GM12878 (cell line): Measurements from ENCODE around the gene FETUB. TPM values are rescaled to one million over a fixed set of nuclear protein-coding genes. Genes with fewer than 3 reads are reported as not detected.

ENCODE experiments used
- ATAC-seq: fragments of 200-7000 bp; cut with Tn5 transposase; 3 replicates; pipeline ENCODE4 v1.9.1; 2020; ENCODE audit warnings: mild to moderate bottlenecking, moderate library complexity
- BruUV-seq: library from RNA; stranded (reverse); fragments of 400-500 nt; replicated peaks from 2 replicates; lab custom pipeline; 2021; lab: Mats Ljungman, UMichigan
- CTCF ChIA-PET: fragments of 300-600 bp; sonication (Branson Sonifier 250); formaldehyde crosslinking; extraction: SDS; loops from one replicate; lab custom pipeline; 2021; ENCODE audit warnings: inconsistent platforms; lab: Yijun Ruan, JAX
- POLR2A ChIA-PET: fragments of 350-600 bp; formaldehyde crosslinking; extraction: SDS; loops from one replicate; lab custom pipeline; 2021; ENCODE audit warnings: inconsistent platforms; lab: Charles Lee
- RAD21 ChIA-PET: fragments of 300-600 bp; sonication (Branson Sonifier 250); formaldehyde crosslinking; loops from one replicate; lab custom pipeline; 2023; ENCODE audit warnings: antibody characterized with exemption; ENCODE audit not compliant: unreplicated experiment; lab: Charles Lee
- SMC1A ChIA-PET: fragments of 300-600 bp; sonication (Branson Sonifier 250); formaldehyde crosslinking; loops from one replicate; lab custom pipeline; 2023; ENCODE audit not compliant: unreplicated experiment, uncharacterized antibody; lab: Charles Lee
- DNase-seq: peaks from one replicate; pipeline ENCODE4 v3.0.0-alpha.2; 2011; ENCODE audit warnings: low read depth, low spot score
- FAIRE-seq: peaks from 3 replicates; lab custom pipeline; 2011; peaks lifted over from hg19 to GRCh38; lab: Jason Lieb, UNC
- H2AFZ ChIP-seq: 2 replicates; pipeline ENCODE4 v1.6.0; 2011; ENCODE audit warnings: low read depth, low read length, control low read depth; ENCODE audit not compliant: control insufficient read depth
- H3K27ac ChIP-seq: 2 replicates; pipeline ENCODE4 v1.5.1; 2011; ENCODE audit warnings: control low read depth; ENCODE audit not compliant: control insufficient read depth, insufficient read depth
- H3K27me3 ChIP-seq, 2 experiments: replicated peaks in 1 of 2; 2 replicates each; pipeline versions ENCODE4 v1.6.0 to v1.6.1; 2011; ENCODE audit warnings: low read length in 1 of 2; ENCODE audit not compliant: control insufficient read depth in 2 of 2, insufficient read depth in 2 of 2
- H3K36me3 ChIP-seq, 2 experiments: 2 replicates each; pipeline ENCODE4 v1.5.1; 2011; ENCODE audit warnings: low read length in 1 of 2; ENCODE audit not compliant: control insufficient read depth in 2 of 2, insufficient read depth in 2 of 2
- H3K4me1 ChIP-seq: 2 replicates; pipeline ENCODE4 v1.6.1; 2011; ENCODE audit warnings: mild to moderate bottlenecking, low read length, moderate library complexity, mixed read lengths; ENCODE audit not compliant: control insufficient read depth, insufficient read depth
- H3K4me2 ChIP-seq: 2 replicates; pipeline ENCODE4 v1.6.0; 2011; ENCODE audit warnings: control low read depth; ENCODE audit not compliant: control insufficient read depth, insufficient read depth
- H3K4me3 ChIP-seq: fragments of 200-600 bp; sonication (generic); 2 replicates; pipeline ENCODE4 v1.5.1; 2016
- H3K79me2 ChIP-seq: 2 replicates; pipeline ENCODE4 v1.6.0; 2011; ENCODE audit warnings: low read length; ENCODE audit not compliant: control insufficient read depth, insufficient read depth
- H3K9ac ChIP-seq: 2 replicates; pipeline ENCODE4 v1.8.0; 2011; ENCODE audit warnings: low read length, control low read depth, mixed read lengths; ENCODE audit not compliant: control insufficient read depth, insufficient read depth
- H3K9me3 ChIP-seq: replicated peaks from 3 replicates; pipeline ENCODE4 v1.5.1; 2011; ENCODE audit warnings: mild to moderate bottlenecking, low read length; ENCODE audit not compliant: control insufficient read depth, insufficient read depth
- H4K20me1 ChIP-seq: 2 replicates; pipeline ENCODE4 v1.6.0; 2011; ENCODE audit not compliant: control insufficient read depth, insufficient read depth
- CEBPB ChIP-seq, 2 experiments: fragments of 150-350 bp in 1 of 2; IDR thresholded peaks; 2 replicates each; pipeline ENCODE4 v1.6.1; 2012 to 2014; ENCODE audit warnings: low read depth in 2 of 2, low read length in 2 of 2, borderline replicate concordance in 1 of 2, inconsistent platforms in 1 of 2
- CREB1 ChIP-seq: IDR thresholded peaks from 2 replicates; pipeline ENCODE4 v1.6.1; 2012; ENCODE audit warnings: low read depth, mild to moderate bottlenecking, inconsistent platforms
- DPF2 ChIP-seq: fragments of 450-650 bp; IDR thresholded peaks from 2 replicates; pipeline ENCODE4 v1.6.1; 2017; ENCODE audit warnings: mild to moderate bottlenecking
- EGR1 ChIP-seq, 2 experiments: IDR thresholded peaks; 1 replicate in 1 of 2; 2 replicates in 1 of 2; pipeline ENCODE4 v1.6.1; 2011 to 2012; ENCODE audit warnings: low read depth in 2 of 2, low read length in 2 of 2, borderline replicate concordance in 1 of 2, mild to moderate bottlenecking in 1 of 2, moderate library complexity in 1 of 2
- FOS ChIP-seq: IDR thresholded peaks from 3 replicates; pipeline ENCODE4 v1.6.1; 2011; ENCODE audit warnings: borderline replicate concordance; ENCODE audit not compliant: insufficient read length; ENCODE audit errors: extremely low read depth
- MEF2A ChIP-seq: IDR thresholded peaks from 2 replicates; pipeline ENCODE4 v1.6.1; 2011; ENCODE audit warnings: low read depth, mild to moderate bottlenecking, low read length, moderate library complexity; ENCODE audit not compliant: insufficient read depth
- MTA2 ChIP-seq: fragments of 450-650 bp; IDR thresholded peaks from 2 replicates; pipeline ENCODE4 v1.6.1; 2016; ENCODE audit warnings: low read depth, mild to moderate bottlenecking, moderate library complexity
- MYC ChIP-seq: IDR thresholded peaks from 2 replicates; pipeline ENCODE4 v1.6.1; 2011; ENCODE audit warnings: mild to moderate bottlenecking, low read length, moderate library complexity, inconsistent platforms; ENCODE audit not compliant: insufficient read depth, insufficient replicate concordance, insufficient read length, severe bottlenecking
- POLR2AphosphoS5 ChIP-seq: IDR thresholded peaks from 2 replicates; pipeline ENCODE4 v1.6.1; 2011; ENCODE audit warnings: mild to moderate bottlenecking, low read length, inconsistent platforms
- RBBP5 ChIP-seq: fragments of 200-600 bp; sonication (generic); conservative IDR thresholded peaks from 2 replicates; pipeline ENCODE4 v1.6.1; 2016
- RELA ChIP-seq: fragments of 450-650 bp; IDR thresholded peaks from 2 replicates; pipeline ENCODE4 v1.8.0; 2014; ENCODE audit warnings: borderline replicate concordance; ENCODE audit not compliant: partially characterized antibody
- ZNF622 ChIP-seq: fragments of 450-650 bp; IDR thresholded peaks from 2 replicates; pipeline ENCODE4 v1.6.1; 2017; ENCODE audit warnings: mild to moderate bottlenecking, inconsistent platforms
- ZZZ3 ChIP-seq: IDR thresholded peaks from 2 replicates; pipeline ENCODE4 v1.6.1; 2011; ENCODE audit warnings: low read depth; ENCODE audit not compliant: control insufficient read depth, insufficient read length
- WGBS: methylation state at CpG from one replicate; pipeline ENCODE4 v1.1.6; 2016; ENCODE audit warnings: low lambda C conversion rate; ENCODE audit not compliant: insufficient replicate concordance, insufficient coverage; ENCODE audit errors: missing lambda C conversion rate; 5-methylcytosine and 5-hydroxymethylcytosine counted together
- in situ Hi-C: fragments of 300-500 bp; cut with MboI; formaldehyde crosslinking; loops from 9 replicates; pipeline ENCODE4 v1.14.3; 2018; ENCODE audit warnings: mixed read lengths
- intact Hi-C: fragments of 100-400 bp; cut with micrococcal nuclease; formaldehyde crosslinking; loops from one replicate; pipeline ENCODE4 v1.14.2; 2022; ENCODE audit not compliant: unreplicated experiment
- polyA plus RNA-seq, 11 experiments: library from polyadenylated mRNA; depleted of rRNA in 4 of 11; unstranded in 6 of 11; stranded (reverse) in 5 of 11; fragments of >200 nt; fragmentation: Nextera tagmentation in 4 of 11; fragmentation: Illumina TruSeq in 1 of 11; extraction: Ambion mirVana in 4 of 11; extraction: Trizol in 1 of 11; gene quantifications; 1 replicate in 1 of 11; 2 replicates in 10 of 11; pipeline versions ENCODE4 v1.2.1 to v1.2.3, GENCODE V29; 2011 to 2016; ENCODE audit warnings: inconsistent platforms in 2 of 11, missing spikeins in 2 of 11, low read depth in 1 of 11
- total RNA-seq, 4 experiments: library from RNA; depleted of rRNA in 3 of 4; stranded (reverse); fragments of >200 nt in 3 of 4; fragmentation: Illumina TruSeq in 1 of 4; extraction: Trizol in 1 of 4; gene quantifications; 2 replicates each; pipeline versions ENCODE4 v1.2.1 to v1.2.3, GENCODE V29; 2013 to 2021
- TF ChIP-seq, protein P1 (sequence below): IDR thresholded peaks from 2 replicates; pipeline ENCODE4 v1.6.1; 2012; ENCODE audit warnings: low read depth, low read length, improper control_type of control experiment
- TF ChIP-seq, protein P2 (sequence below), 3 experiments: IDR thresholded peaks in 2 of 3; conservative IDR thresholded peaks in 1 of 3; 2 replicates each; pipeline ENCODE4 v1.5.1; 2011; ENCODE audit warnings: low read depth in 3 of 3, low read length in 3 of 3, mild to moderate bottlenecking in 3 of 3, control low read depth in 2 of 3, moderate library complexity in 2 of 3, inconsistent platforms in 1 of 3, mixed read lengths in 1 of 3; ENCODE audit not compliant: control insufficient read depth in 2 of 3, insufficient read depth in 1 of 3; ENCODE audit errors: extremely low read depth in 1 of 3
- TF ChIP-seq, protein P3 (sequence below): IDR thresholded peaks from 2 replicates; pipeline ENCODE4 v1.6.1; 2011; ENCODE audit warnings: borderline replicate concordance, low read depth, mild to moderate bottlenecking, moderate library complexity, low read length; ENCODE audit not compliant: insufficient read depth, poor library complexity, severe bottlenecking
- TF ChIP-seq, protein P4 (sequence below): fragments of 450-650 bp; IDR thresholded peaks from 2 replicates; pipeline ENCODE4 v1.6.1; 2016; ENCODE audit warnings: mild to moderate bottlenecking

Gene FETUB
- total and polyA plus RNA-seq, 10 of the 15 experiments (the other 5 are each of a cell fraction or from before 2014, with no cell fraction given): not detected

DNA sequence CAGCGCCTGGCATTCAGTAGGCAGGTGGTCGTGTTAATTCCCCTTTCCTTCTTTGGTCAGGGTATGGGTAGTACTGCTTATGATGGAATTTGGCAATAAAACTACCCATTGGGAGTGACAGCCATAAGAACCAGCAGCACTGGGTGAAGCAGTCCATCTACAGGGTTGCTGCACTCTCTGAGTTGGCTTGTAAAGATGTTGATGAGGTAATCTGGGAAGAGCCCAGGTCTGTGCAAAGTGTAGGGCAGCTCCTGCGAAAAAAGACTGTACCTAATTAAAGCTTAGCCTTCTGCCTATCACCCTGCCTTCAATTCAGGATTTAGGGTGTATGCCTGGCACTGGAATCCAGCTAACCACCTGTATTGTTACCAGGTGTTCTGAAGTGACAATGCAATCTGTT is 4.7 kb upstream of the FETUB start:
- CTCF ChIA-PET: interaction anchor here (0.9 kb wide), 1 partner anchor 18 kb away, joined by 3 read pairs; no protein-coding TSS in a partner anchor
- FAIRE-seq: no peak

More for the DNA sequence above, 4.7 kb upstream of the FETUB start:
- Histone ChIP-seq H3K4me1 (no peaks in the 10 kb centered on the region), H3K4me3 (no peak overlapping the region), H3K27ac (no peak overlapping the region), H3K27me3 (peaks cover 0 to 3% of the 10 kb centered on the region in 2 experiments; a peak in 2 of 4 replicates), H3K79me2 (no peaks in the 10 kb centered on the region), H3K9ac (no peak overlapping the region), H3K9me3 (no peaks in the 10 kb centered on the region; the same call in 2 of the 3 replicates), H4K20me1 (no peaks in the 10 kb centered on the region), H3K36me3 (no peaks in the 10 kb centered on the region), H2AFZ (no peak overlapping the region), H3K4me2 (no peak overlapping the region)
- DNase-seq: no peak
- ChIA-PET RAD21 (no interaction called here), SMC1A (no interaction called here), POLR2A (no interaction called here)
- no peak for ATAC-seq
- in situ Hi-C loops: no loop called here
- intact Hi-C loops: no loop called here
- BruUV-seq: no TSS peak
- 19% methylated on average over 3 of the region's 3 CpGs for WGBS
- TF ChIP-seq, protein P1, sequence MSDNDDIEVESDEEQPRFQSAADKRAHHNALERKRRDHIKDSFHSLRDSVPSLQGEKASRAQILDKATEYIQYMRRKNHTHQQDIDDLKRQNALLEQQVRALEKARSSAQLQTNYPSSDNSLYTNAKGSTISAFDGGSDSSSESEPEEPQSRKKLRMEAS: no peak
- no peak for TF ChIP-seq MEF2A
- TF ChIP-seq RBBP5: no peak
- TF ChIP-seq, protein P2, sequence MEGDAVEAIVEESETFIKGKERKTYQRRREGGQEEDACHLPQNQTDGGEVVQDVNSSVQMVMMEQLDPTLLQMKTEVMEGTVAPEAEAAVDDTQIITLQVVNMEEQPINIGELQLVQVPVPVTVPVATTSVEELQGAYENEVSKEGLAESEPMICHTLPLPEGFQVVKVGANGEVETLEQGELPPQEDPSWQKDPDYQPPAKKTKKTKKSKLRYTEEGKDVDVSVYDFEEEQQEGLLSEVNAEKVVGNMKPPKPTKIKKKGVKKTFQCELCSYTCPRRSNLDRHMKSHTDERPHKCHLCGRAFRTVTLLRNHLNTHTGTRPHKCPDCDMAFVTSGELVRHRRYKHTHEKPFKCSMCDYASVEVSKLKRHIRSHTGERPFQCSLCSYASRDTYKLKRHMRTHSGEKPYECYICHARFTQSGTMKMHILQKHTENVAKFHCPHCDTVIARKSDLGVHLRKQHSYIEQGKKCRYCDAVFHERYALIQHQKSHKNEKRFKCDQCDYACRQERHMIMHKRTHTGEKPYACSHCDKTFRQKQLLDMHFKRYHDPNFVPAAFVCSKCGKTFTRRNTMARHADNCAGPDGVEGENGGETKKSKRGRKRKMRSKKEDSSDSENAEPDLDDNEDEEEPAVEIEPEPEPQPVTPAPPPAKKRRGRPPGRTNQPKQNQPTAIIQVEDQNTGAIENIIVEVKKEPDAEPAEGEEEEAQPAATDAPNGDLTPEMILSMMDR (IDR thresholded peaks at IDR 0.05 in 2 of 3, conservative IDR thresholded peaks at IDR 0.05 in 1 of 3; ENCODE audit: control insufficient read depth in 2 of 3, extremely low read depth in 1 of 3, insufficient read depth in 1 of 3, low read depth in 3 of 3, low read length in 3 of 3): no peak
- no peak for TF ChIP-seq CREB1
- TF ChIP-seq, protein P3, sequence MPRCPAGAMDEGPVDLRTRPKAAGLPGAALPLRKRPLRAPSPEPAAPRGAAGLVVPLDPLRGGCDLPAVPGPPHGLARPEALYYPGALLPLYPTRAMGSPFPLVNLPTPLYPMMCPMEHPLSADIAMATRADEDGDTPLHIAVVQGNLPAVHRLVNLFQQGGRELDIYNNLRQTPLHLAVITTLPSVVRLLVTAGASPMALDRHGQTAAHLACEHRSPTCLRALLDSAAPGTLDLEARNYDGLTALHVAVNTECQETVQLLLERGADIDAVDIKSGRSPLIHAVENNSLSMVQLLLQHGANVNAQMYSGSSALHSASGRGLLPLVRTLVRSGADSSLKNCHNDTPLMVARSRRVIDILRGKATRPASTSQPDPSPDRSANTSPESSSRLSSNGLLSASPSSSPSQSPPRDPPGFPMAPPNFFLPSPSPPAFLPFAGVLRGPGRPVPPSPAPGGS: no peak
- TF ChIP-seq ZNF622: no peak
- TF ChIP-seq CEBPB (IDR thresholded peaks at IDR 0.05; ENCODE audit: borderline replicate concordance in 1 of 2, low read depth in 2 of 2, low read length in 2 of 2): no peak
- no peak for TF ChIP-seq EGR1 (IDR thresholded peaks at IDR 0.05; ENCODE audit: borderline replicate concordance in 1 of 2, low read depth in 2 of 2, low read length in 2 of 2)
- TF ChIP-seq DPF2: no peak
- TF ChIP-seq MTA2: no peak
- TF ChIP-seq RELA: no peak
- TF ChIP-seq, protein P4, sequence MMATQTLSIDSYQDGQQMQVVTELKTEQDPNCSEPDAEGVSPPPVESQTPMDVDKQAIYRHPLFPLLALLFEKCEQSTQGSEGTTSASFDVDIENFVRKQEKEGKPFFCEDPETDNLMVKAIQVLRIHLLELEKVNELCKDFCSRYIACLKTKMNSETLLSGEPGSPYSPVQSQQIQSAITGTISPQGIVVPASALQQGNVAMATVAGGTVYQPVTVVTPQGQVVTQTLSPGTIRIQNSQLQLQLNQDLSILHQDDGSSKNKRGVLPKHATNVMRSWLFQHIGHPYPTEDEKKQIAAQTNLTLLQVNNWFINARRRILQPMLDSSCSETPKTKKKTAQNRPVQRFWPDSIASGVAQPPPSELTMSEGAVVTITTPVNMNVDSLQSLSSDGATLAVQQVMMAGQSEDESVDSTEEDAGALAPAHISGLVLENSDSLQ: no peak
- no peak for TF ChIP-seq ZZZ3
- TF ChIP-seq FOS: no peak
- no peak for TF ChIP-seq POLR2AphosphoS5
- TF ChIP-seq MYC: no peak
